GM12891 (cell line): Measurements from ENCODE around the gene KIF2B.

Experiments
- PAX5 ChIP-seq: IDR thresholded peaks from 2 replicates; pipeline ENCODE4 v1.6.1; 2011; ENCODE audit warnings: low read length, moderate library complexity, mild to moderate bottlenecking; ENCODE audit not compliant: insufficient read depth, severe bottlenecking
- POLR2A ChIP-seq: IDR thresholded peaks from 2 replicates; pipeline ENCODE4 v1.6.1; 2011; ENCODE audit warnings: low read depth, low read length, control low read depth
- POLR2AphosphoS5 ChIP-seq: IDR thresholded peaks from 2 replicates; pipeline ENCODE4 v1.6.1; 2011; ENCODE audit warnings: low read depth, low read length, control low read depth

GRCh38 chr17:53797501-53797900, 25.2 kb upstream of the KIF2B start:
- no peak for TF ChIP-seq POLR2AphosphoS5
- no peak for TF ChIP-seq PAX5
- TF ChIP-seq POLR2A, result no peak
